ENCODE measurements around the gene TNP2.

GRCh38 chr16:11242658-11243057 lies 26.5 kb downstream of the TNP2 start:
- TF ChIP-seq GATA2 (IDR thresholded peaks at IDR 0.05; ENCODE audit: low read depth, low read length) (no peak), GATA3 (IDR thresholded peaks at IDR 0.05; ENCODE audit: low read depth, low read length) (no peak)

Data from SH-SY5Y (cell line).